ENCODE data around the gene IBA57.
"Not testable (repeated sequence)": the region's sequence is repeated elsewhere in the genome, so short reads cannot be mapped to it uniquely, and the experiment has no call there.

GRCh38 chr1:228221097-228221496, 55.5 kb downstream of the IBA57 start:
- TF ChIP-seq EZH2 (optimal IDR thresholded peaks at IDR 0.05; ENCODE audit: low read depth, low read length); CTCF (IDR thresholded peaks at IDR 0.05; ENCODE audit: low read length): not testable (repeated sequence)
